Measurements from ENCODE around the gene PUS7L. TPM values are rescaled to one million over a fixed set of nuclear protein-coding genes. Genes with fewer than 3 reads are reported as not detected.

The PUS7L gene
- total and polyA plus RNA-seq, 7 experiments from 2014 or later: 14.0 to 39.0 (median 24.5) TPM

DNA sequence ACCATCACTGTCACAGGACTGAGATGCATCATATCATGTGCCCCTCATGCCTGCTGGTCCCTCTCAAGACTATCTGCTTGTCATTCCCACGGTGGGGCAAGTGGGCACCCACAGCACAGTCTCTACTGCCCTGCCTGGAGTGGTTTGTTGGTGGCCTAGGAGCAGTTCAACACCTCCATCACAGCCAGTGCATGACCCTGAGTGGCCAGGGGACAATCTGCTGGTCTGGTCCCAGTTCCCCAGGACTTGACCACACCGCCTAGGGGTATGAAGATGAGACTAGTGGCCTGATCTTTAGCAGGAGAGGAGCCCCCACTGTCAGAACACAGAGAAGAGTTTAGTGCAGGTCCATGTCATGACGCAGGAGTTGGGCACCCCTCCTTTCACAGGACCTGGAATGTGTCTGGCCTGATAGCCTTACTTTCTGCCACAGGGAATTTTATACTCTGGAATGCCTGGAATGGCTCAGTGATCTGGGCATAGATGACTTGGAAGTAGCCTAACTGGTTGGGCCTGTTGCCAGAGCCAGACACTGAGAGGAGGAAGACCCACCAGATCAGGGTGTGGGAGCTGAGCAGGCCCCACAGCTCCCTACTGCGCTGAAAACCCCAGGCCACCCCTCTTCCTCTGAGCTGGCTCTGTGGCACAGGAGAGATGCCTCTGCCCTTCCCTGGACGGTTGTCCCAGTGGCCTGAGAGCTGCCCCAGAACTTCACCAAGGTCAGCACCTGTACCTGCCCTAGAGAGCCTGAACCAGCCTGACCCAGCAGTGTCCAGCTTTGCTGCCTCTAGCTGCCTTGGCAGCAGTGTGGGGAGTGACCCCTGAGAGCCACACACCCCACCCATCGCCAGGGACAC, 83.3 kb downstream of the PUS7L start:
- H3K4me1 Mint-ChIP-seq: no peaks in the 10 kb centered on the region
- H3K27ac Mint-ChIP-seq: no peak overlapping the region
- intact Hi-C loops (cut with micrococcal nuclease): no loop called here
- H3K36me3 Mint-ChIP-seq: peaks cover 0 to 3% (median 0%) of the 10 kb centered on the region in 5 donors
- Histone ChIP-seq H3K4me3 (ENCODE audit: low read length) (no peak overlapping the region), H3K27me3 (ENCODE audit: control insufficient read depth in 2 of 2, insufficient read depth in 2 of 2, low read length in 2 of 2) (no peaks in the 10 kb centered on the region), H3K36me3 (ENCODE audit: control insufficient read depth in 2 of 3, insufficient read depth in 3 of 3, low read length in 3 of 3) (no peaks in the 10 kb centered on the region), H3K9me3 (ENCODE audit: control insufficient read depth in 2 of 3, low read length in 3 of 3) (no peaks in the 10 kb centered on the region), H3K4me1 (ENCODE audit: control insufficient read depth in 2 of 2, insufficient read depth in 2 of 2, low read length in 2 of 2) (no peaks in the 10 kb centered on the region), H3K27ac (ENCODE audit: low read depth, low read length) (no peak overlapping the region)
- DNase-seq (no peak), ATAC-seq (no peak)
- H3K4me3 Mint-ChIP-seq: no peak overlapping the region
- peaks cover 0 to 16% (median 5%) of the 10 kb centered on the region in 11 donors for H3K9me3 Mint-ChIP-seq
- ChIA-PET POLR2A (no interaction called here), CTCF (no interaction called here)
- peaks cover 8 to 29% (median 19%) of the 10 kb centered on the region in 5 donors for H3K27me3 Mint-ChIP-seq

DNA sequence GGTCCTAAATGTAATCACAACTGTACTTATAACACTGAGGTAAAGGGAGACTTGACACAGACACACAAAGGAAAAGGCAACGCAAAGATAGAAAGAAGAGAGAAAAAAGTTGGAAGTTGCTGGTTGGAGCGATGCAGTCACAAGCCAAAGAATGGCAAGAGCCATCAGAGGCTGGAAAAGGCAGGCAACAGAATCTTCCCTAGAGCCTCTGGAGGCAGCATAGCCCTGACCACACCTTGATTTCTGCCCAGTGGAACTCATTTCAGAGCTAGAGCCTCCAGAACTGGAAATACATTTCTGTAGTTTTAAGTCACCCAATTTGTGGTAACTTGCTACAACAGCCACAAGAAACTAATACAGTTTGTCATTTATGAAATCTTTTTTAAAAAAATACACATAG, 89.2 kb downstream of the PUS7L start:
- ATAC-seq (no peak), DNase-seq (no peak)
- Histone ChIP-seq H3K9me3 (ENCODE audit: control insufficient read depth in 2 of 3, low read length in 3 of 3) (no peaks in the 10 kb centered on the region), H3K4me3 (ENCODE audit: low read length) (no peak overlapping the region), H3K36me3 (ENCODE audit: control insufficient read depth in 2 of 3, insufficient read depth in 3 of 3, low read length in 3 of 3) (no peaks in the 10 kb centered on the region), H3K27ac (ENCODE audit: low read depth, low read length) (no peak overlapping the region), H3K27me3 (ENCODE audit: control insufficient read depth in 2 of 2, insufficient read depth in 2 of 2, low read length in 2 of 2) (no peaks in the 10 kb centered on the region), H3K4me1 (ENCODE audit: control insufficient read depth in 2 of 2, insufficient read depth in 2 of 2, low read length in 2 of 2) (no peaks in the 10 kb centered on the region)
- H3K4me1 Mint-ChIP-seq: no peaks in the 10 kb centered on the region
- intact Hi-C loops (cut with micrococcal nuclease): loop anchor here in 1 of 2 donors (10.0 kb wide), 1 partner anchor 215 kb away; no protein-coding TSS in a partner anchor
- POLR2A ChIA-PET: no interaction called here
- H3K4me3 Mint-ChIP-seq: no peak overlapping the region
- H3K9me3 Mint-ChIP-seq: no peaks in the 10 kb centered on the region
- no peak overlapping the region for H3K27ac Mint-ChIP-seq
- peaks cover 2 to 22% (median 11%) of the 10 kb centered on the region in 5 donors for H3K27me3 Mint-ChIP-seq
- CTCF ChIA-PET: no interaction called here
- H3K36me3 Mint-ChIP-seq: no peaks in the 10 kb centered on the region

Other genes starting within 250 kb of the PUS7L start
- not detected for gene ADAMTS20, start 206.6 kb downstream of the PUS7L start, total RNA-seq
- not detected for gene ADAMTS20, start 206.6 kb downstream of the PUS7L start, polyA plus RNA-seq
- gene IRAK4, start 161 bp upstream of the PUS7L start, total RNA-seq: 10 to 100 TPM; 35.6 to 69.1 (median 52.7) TPM
- gene IRAK4, start 161 bp upstream of the PUS7L start, polyA plus RNA-seq: 10 to 100 TPM; 24.8 to 36.3 TPM
- gene TWF1, start 47.5 kb upstream of the PUS7L start, total RNA-seq: 10 to 100 TPM; 26.7 to 51.2 (median 35.6) TPM
- 10 to 100 TPM; 14.2 to 18.6 TPM for gene TWF1, start 47.5 kb upstream of the PUS7L start, polyA plus RNA-seq
- gene TMEM117, start 77.3 kb upstream of the PUS7L start, total RNA-seq: 1 to 10 TPM in 4 of 5 experiments, under 1 TPM in 1; 0.31 to 6.6 (median 4.2) TPM
- 1 to 10 TPM; 4.2 to 4.3 TPM for gene TMEM117, start 77.3 kb upstream of the PUS7L start, polyA plus RNA-seq